Measurements from ENCODE around the gene SIGLECL1. TPM values are rescaled to one million over a fixed set of nuclear protein-coding genes. Genes with fewer than 3 reads are reported as not detected.

The SIGLECL1 gene
- total RNA-seq, 3 donors from 2014 or later, result not detected

DNA sequence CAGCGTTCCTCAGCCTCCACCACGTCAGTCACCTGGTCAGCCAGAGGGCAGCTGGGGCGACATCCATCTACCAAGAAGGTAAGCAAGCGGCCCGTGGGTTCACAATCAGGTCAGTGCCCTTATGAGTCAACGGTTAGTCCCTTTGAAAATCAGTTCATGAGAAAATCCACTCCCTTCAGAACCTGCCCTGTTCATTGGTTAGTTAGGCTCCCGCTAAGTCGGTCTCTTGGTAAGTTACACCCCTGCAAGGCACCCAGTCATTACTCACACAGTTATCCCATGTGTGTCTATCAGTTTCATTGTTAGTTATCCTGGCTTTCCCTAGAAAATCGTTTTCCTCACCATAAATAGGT, 564 bp downstream of the SIGLECL1 start:
- Histone ChIP-seq H3K4me3 (no peak overlapping the region), H3K4me1 (no peaks in the 10 kb centered on the region), H3K27me3 (no peaks in the 10 kb centered on the region), H3K36me3 (no peaks in the 10 kb centered on the region), H3K27ac (no peak overlapping the region), H3K9me3 (no peaks in the 10 kb centered on the region)
- intact Hi-C loops (cut with DNase I; ENCODE audit: low total_unique reads), result no loop called here
- TF ChIP-seq POLR2AphosphoS5 (IDR thresholded peaks at IDR 0.05) (no peak), POLR2A (IDR thresholded peaks at IDR 0.05) (no peak)
- TF ChIP-seq, protein P1, sequence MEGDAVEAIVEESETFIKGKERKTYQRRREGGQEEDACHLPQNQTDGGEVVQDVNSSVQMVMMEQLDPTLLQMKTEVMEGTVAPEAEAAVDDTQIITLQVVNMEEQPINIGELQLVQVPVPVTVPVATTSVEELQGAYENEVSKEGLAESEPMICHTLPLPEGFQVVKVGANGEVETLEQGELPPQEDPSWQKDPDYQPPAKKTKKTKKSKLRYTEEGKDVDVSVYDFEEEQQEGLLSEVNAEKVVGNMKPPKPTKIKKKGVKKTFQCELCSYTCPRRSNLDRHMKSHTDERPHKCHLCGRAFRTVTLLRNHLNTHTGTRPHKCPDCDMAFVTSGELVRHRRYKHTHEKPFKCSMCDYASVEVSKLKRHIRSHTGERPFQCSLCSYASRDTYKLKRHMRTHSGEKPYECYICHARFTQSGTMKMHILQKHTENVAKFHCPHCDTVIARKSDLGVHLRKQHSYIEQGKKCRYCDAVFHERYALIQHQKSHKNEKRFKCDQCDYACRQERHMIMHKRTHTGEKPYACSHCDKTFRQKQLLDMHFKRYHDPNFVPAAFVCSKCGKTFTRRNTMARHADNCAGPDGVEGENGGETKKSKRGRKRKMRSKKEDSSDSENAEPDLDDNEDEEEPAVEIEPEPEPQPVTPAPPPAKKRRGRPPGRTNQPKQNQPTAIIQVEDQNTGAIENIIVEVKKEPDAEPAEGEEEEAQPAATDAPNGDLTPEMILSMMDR (IDR thresholded peaks at IDR 0.05), result no peak
- no peak for DNase-seq (ENCODE audit: low spot score in 2 of 2)

DNA sequence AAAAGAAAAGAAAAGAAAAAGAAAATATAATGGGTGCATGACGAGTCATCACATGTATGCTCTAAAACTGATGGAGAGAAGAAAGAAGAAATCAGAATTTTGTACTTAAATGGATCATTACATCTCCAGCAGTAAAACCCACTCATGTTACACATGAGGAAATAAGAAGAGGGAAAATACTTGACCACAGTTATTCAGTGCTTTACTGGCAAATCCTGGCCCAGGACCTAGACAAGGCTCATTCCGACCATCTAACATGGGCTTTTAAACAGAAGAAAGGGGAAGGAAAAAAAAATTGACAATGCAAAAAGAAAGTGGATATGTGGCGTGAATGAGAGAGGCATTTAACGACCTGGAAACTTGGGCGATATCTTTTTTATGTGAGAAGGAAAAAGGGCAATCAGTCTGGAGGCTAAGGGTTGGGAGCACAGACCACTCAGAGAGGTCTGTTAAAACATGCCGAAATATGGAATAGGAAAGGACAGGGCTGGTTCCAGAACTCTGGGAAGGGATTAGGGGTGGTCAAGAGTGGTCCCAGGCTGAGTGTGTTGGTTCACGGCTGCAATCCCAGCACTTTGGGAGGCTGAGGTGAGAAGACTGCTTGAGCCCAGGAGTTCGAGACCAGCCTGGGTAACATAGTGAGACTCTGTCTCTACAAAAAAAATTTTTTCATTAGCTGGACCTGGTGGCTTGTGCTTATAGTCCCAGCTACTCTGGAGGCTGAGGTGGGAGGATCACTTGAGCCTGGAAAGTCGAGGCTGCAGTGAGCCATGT, 1.6 kb downstream of the SIGLECL1 start:
- DNase-seq (ENCODE audit: low spot score in 2 of 2), result no peak

DNA sequence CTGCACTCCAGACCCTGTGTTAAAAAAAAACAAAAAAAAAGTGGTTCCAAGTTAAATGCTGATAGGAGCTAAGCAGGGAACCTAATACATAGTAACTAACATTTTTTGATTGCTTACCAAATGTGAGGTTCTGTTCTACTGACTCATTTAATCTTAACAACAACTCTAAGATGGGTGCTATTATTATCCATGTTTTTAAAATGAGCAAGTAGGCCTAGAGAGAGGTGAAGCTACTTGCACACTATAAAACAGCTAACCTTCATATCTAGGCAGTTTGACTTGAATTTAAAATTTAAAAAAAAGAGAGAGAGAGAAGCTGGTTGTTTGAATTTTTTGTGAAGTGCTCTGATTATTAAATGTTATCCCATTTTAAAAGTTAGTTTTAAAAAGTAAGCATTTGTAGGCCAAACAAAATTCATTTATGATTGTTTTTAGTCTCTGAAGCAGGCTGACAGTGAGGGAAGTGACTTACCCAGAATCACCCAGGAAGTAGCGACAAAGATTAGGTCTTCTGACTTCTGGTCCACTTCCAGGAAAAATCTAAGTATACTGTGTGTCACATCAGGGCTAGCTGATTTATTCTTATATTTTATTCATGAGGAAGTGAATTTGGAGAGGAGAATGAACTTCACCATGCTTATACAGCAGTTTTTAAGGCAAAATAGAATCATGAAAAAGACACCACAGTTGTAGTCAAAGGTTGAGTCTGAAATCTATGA, 2.4 kb downstream of the SIGLECL1 start:
- Histone ChIP-seq H3K36me3 (no peaks in the 10 kb centered on the region), H3K4me3 (no peak overlapping the region), H3K27ac (no peak overlapping the region), H3K4me1 (no peaks in the 10 kb centered on the region), H3K27me3 (no peaks in the 10 kb centered on the region), H3K9me3 (no peaks in the 10 kb centered on the region)
- TF ChIP-seq POLR2AphosphoS5 (IDR thresholded peaks at IDR 0.05) (no peak), POLR2A (IDR thresholded peaks at IDR 0.05) (no peak)
- TF ChIP-seq, protein P1 (IDR thresholded peaks at IDR 0.05), result no peak
- intact Hi-C loops (cut with DNase I; ENCODE audit: low total_unique reads), result no loop called here
- DNase-seq (ENCODE audit: low spot score in 2 of 2), result no peak

More for the DNA sequence above, 1.6 kb downstream of the SIGLECL1 start:
- intact Hi-C loops (cut with DNase I; ENCODE audit: low total_unique reads), result no loop called here
- H3K27ac ChIP-seq, result no peak overlapping the region
- no peaks in the 10 kb centered on the region for H3K27me3 ChIP-seq
- H3K36me3 ChIP-seq, result no peaks in the 10 kb centered on the region
- H3K4me1 ChIP-seq, result no peaks in the 10 kb centered on the region
- H3K4me3 ChIP-seq, result no peak overlapping the region
- TF ChIP-seq POLR2AphosphoS5 (IDR thresholded peaks at IDR 0.05) (no peak), POLR2A (IDR thresholded peaks at IDR 0.05) (no peak)
- TF ChIP-seq, protein P1 (IDR thresholded peaks at IDR 0.05), result no peak
- H3K9me3 ChIP-seq, result no peaks in the 10 kb centered on the region

DNA sequence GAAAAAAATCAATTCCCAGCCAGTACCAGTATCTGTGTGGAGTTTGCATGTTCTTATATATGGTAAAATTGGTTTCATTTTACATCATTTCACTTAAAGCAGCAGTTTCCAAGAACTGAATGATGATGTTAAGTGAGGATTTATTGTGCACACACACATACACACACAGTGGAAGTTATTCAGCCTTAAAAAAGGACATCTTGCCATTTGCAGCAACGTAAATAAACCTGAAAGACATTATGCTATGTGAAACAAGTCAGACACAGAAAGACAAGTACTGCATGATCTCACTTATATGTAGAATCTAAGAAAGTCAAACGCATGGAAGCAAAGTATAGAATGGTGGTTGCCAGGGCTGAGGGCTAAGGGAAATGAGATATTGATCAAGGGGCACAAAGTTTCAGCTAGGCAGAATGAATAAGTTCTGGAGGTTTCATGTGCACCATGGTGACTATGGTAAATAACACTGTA, 5.3 kb downstream of the SIGLECL1 start:
- DNase-seq (ENCODE audit: low spot score in 2 of 2), result no peak
- no peak overlapping the region for H3K27ac ChIP-seq
- TF ChIP-seq, protein P1 (IDR thresholded peaks at IDR 0.05), result no peak
- TF ChIP-seq POLR2AphosphoS5 (IDR thresholded peaks at IDR 0.05), result no peak
- TF ChIP-seq POLR2A (IDR thresholded peaks at IDR 0.05), result no peak
- H3K4me1 ChIP-seq, result no peaks in the 10 kb centered on the region
- no peaks in the 10 kb centered on the region for H3K9me3 ChIP-seq
- intact Hi-C loops (cut with DNase I; ENCODE audit: low total_unique reads), result no loop called here
- H3K36me3 ChIP-seq, result no peaks in the 10 kb centered on the region
- no peaks in the 10 kb centered on the region for H3K27me3 ChIP-seq
- H3K4me3 ChIP-seq, result no peak overlapping the region

DNA sequence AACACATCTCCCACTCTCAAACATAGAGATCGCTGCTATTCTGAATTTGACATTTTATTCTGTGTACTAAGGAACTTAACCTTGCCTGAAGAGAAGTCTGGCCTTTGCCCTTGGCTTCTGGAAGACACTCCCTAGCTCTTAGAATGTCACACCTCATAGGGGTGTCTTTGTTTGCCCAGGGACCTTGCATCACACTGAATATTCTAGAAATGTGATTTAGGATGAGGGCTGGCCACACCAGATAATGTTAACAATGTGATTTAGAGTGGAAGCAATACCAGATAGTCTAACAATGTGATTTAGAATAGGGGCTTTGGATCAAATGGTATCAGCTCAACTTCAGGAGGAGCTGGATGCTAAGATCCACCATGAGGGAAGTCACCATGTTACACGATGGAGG, 6.6 kb downstream of the SIGLECL1 start:
- H3K27me3 ChIP-seq, result peaks cover 0 to 7% of the 10 kb centered on the region in 2 donors
- no peaks in the 10 kb centered on the region for H3K9me3 ChIP-seq
- DNase-seq (ENCODE audit: low spot score in 2 of 2), result no peak
- no peak overlapping the region for H3K4me3 ChIP-seq
- no peak overlapping the region for H3K27ac ChIP-seq
- intact Hi-C loops (cut with DNase I; ENCODE audit: low total_unique reads), result no loop called here
- H3K36me3 ChIP-seq, result no peaks in the 10 kb centered on the region
- no peaks in the 10 kb centered on the region for H3K4me1 ChIP-seq
- TF ChIP-seq POLR2A (IDR thresholded peaks at IDR 0.05) (no peak), POLR2AphosphoS5 (IDR thresholded peaks at IDR 0.05) (no peak)
- TF ChIP-seq, protein P1 (IDR thresholded peaks at IDR 0.05), result no peak
